DND-41 (cell line): ENCODE data around the gene ANO9.

Source experiments
- EZH2 ChIP-seq: IDR thresholded peaks from 3 replicates; pipeline ENCODE4 v1.6.1; 2012; ENCODE audit warnings: borderline replicate concordance, low read depth, mild to moderate bottlenecking, moderate library complexity, low read length, inconsistent platforms; ENCODE audit not compliant: severe bottlenecking
- TF ChIP-seq, protein P1 (sequence below): IDR thresholded peaks from 2 replicates; pipeline ENCODE4 v1.5.1; 2012; ENCODE audit warnings: borderline replicate concordance, low read length, moderate library complexity, mild to moderate bottlenecking; ENCODE audit not compliant: poor library complexity, severe bottlenecking; ENCODE audit errors: extremely low read depth

DNA sequence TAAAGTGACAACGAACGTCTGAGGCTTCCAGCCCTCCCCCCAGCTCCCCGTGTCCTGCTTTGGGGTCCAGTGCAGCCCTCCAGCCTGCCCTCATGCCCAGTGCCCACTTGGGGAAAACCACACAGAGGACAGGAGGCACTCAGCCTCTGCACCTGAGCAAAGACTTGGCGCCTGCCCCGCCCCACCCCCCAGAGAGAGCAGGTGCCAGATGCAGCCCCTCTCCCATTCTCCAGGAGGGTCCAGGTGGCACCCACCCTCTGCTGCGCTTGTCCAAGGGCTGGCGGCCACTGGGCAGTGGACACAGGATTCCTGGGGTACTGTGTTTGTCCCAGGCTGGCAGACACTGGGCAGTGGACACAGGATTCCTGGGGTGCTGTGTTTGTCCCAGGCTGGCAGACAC, 49.5 kb upstream of the ANO9 start:
- TF ChIP-seq, protein P1, sequence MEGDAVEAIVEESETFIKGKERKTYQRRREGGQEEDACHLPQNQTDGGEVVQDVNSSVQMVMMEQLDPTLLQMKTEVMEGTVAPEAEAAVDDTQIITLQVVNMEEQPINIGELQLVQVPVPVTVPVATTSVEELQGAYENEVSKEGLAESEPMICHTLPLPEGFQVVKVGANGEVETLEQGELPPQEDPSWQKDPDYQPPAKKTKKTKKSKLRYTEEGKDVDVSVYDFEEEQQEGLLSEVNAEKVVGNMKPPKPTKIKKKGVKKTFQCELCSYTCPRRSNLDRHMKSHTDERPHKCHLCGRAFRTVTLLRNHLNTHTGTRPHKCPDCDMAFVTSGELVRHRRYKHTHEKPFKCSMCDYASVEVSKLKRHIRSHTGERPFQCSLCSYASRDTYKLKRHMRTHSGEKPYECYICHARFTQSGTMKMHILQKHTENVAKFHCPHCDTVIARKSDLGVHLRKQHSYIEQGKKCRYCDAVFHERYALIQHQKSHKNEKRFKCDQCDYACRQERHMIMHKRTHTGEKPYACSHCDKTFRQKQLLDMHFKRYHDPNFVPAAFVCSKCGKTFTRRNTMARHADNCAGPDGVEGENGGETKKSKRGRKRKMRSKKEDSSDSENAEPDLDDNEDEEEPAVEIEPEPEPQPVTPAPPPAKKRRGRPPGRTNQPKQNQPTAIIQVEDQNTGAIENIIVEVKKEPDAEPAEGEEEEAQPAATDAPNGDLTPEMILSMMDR = no peak
- TF ChIP-seq EZH2 = no peak
